Measurements from ENCODE around the gene VAMP5. TPM values are rescaled to one million over a fixed set of nuclear protein-coding genes. Genes with fewer than 3 reads are reported as not detected.

The VAMP5 gene
- 2.7 and 3.3 TPM in 2 replicates for total RNA-seq

GRCh38 chr2:85584354-85584856, at the start of gene VAMP5:
VAMP5 (plus strand) TSS chr2:85584431; CDS start chr2:85584491, 60 bp downstream.

DNA sequence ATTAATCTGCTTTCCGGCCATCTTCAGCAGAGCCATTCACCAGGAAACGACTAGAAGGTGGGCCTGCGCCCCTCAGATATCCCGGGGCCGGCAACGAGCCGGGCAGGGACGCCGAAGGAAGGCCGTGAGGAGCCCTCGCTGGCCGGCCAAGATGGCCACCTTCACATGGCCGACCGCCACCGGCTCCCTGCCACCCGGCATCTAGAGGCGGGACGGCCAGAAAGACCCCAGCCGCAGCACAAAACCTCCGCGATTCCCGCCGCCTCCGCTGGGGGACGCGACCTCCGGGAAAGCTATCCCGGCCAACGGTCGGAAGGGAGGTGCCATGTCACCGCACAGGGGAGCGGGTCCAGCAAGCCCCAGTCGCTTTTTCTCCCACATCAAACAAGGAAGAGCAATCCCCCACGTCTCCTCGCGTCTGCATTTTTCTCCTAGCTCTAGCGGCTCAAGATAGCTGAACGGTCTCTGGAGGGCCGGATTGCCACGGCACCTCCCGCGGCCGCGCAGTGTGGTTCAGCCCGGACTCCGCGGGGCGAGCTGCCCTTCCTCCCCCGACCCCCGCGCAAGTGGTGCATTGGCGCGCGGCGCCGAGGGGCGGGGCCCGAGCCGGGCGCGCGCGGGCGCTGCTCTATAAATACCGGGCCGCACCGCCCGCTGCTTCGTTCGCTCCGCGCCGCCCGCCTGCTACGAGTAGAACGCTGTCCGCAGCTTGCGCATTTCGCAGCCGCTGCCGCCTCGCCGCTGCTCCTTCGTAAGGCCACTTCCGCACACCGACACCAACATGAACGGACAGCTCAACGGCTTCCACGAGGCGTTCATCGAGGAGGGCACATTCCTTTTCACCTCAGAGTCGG, 45.5 kb upstream of the VAMP5 start, which contains the start of gene MAT2A:
TSS of gene MAT2A (plus strand) at position 662 of the 854 bp plus-strand sequence. CDS start at position 782, 120 bp downstream.

GRCh38 chr2:85561280-85562212, 22.7 kb upstream of the VAMP5 start, which contains the start of gene GGCX:
GGCX (minus strand) TSS chr2:85561493; CDS start chr2:85561428, 65 bp downstream.

DNA sequence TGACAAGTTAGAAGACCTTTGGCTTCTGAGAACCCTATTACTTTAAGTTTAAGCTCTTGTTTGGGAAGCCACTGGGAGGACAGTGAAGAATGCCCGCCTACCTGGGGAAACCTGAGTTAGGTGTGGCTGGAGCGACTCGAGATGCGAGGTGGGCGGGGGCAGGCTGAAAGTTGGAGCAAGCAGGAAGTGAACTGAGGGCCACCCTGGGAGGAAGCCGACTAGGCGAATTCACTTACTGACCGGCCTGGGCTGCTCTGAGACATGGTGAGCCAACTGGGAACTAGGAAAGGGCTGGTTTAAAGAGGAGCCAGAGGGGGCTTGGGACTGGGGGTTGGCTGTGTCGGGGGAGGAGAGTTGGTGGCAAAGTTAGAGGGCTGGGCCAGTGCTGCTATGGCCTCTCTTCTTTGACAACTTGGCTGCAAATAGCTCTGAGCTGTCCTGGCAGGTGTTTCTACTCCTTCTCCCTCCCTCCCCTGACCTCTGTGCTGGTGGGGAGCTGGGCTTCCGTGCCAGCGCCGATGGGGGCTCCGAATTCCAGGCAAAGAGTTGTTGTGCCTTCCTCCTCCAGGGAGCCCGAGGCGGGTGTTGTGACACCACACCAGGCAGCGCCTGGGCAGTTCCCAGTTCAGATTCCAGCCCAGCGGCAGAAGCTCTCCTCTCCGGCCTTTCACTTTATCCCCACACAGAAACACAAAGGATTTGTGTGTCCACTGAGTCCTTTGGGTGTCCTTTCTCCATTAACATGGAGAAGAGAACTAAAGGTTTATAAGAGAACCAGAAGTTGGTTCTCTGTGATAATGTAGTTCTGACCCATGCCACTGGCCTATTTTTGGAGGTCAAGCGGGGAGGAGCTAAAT, 6.6 kb upstream of the VAMP5 start, which contains the start of gene VAMP8:
TSS of gene VAMP8 (plus strand) at position 201 of the 857 bp plus-strand sequence. CDS start at position 262, 61 bp downstream.

GRCh38 chr2:85595301-85596025, 11.2 kb downstream of the VAMP5 start, which contains the start of gene RNF181:
RNF181 (plus strand) TSS chr2:85595745; CDS start chr2:85595764, 19 bp downstream.

DNA sequence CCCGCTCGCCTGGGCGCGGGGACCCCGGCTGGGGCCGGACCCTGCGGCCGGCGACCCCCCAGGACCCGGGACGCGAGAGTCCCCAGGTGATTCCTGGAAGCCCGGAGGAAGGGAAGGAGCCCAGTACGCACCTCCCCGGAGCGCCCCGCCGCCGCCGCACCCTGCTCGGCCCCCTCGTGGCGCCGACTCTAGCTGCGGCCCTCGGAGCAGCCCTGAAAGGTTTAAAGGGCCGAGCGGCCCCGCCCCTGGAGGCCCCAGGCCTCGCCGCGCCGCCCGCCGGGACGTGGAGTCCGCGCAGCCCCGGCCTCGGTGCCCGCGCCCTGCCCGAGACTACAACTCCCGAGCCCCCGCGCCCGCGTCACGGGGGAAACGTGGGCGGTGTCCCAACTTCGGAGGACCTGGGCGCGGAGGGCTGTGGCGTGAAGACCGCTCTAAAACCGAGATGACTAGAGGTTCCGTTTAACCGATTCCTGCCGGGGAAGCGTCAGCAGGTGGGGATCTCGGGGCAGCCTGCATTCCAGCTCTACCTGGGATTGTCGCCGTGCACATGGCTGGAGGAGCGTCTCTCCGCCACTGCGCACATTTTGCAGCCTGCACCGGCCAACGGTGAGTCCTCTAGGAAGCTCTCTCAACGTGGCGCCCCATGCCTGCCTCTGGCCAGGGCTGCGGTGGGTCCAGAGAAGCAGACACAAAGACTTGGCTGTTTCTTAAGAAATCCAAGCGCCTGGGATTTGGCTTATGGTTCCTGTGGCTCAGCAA, 18.4 kb downstream of the VAMP5 start, which contains the start of gene TMEM150A:
TSS of gene TMEM150A (minus strand) at position 223 of the 759 bp plus-strand sequence. CDS start 750 bp downstream, outside the sequence.

GRCh38 chr2:85611705-85612587, 27.7 kb downstream of the VAMP5 start, which contains the start of gene C2orf68:
C2orf68 (minus strand) TSS chr2:85612066; CDS start chr2:85611984, 82 bp downstream.

Other genes with a start within 250 kb of the VAMP5 start
- gene RETSAT, start 229.9 kb upstream of the VAMP5 start, total RNA-seq = 85.4 and 99.7 TPM in 2 replicates
- gene ELMOD3, start 229.7 kb upstream of the VAMP5 start, total RNA-seq = 18.5 and 25.6 TPM in 2 replicates
- gene CAPG, start 174.1 kb upstream of the VAMP5 start, total RNA-seq = 306 and 511 TPM in 2 replicates
- gene SH2D6, start 165.7 kb upstream of the VAMP5 start, total RNA-seq = under 0.01 and 0.28 TPM in 2 replicates
- gene MAT2A, start 45.3 kb upstream of the VAMP5 start, total RNA-seq = 124 and 286 TPM in 2 replicates
- 38.1 and 40.0 TPM in 2 replicates for gene GGCX, start 22.9 kb upstream of the VAMP5 start, total RNA-seq
- gene VAMP8, start 6.8 kb upstream of the VAMP5 start, total RNA-seq = 38.3 and 42.2 TPM in 2 replicates
- gene RNF181, start 11.3 kb downstream of the VAMP5 start, total RNA-seq = 119 and 222 TPM in 2 replicates
- gene TMEM150A, start 18.3 kb downstream of the VAMP5 start, total RNA-seq = 5.8 and 15.1 TPM in 2 replicates
- 11.9 and 19.1 TPM in 2 replicates for gene C2orf68, start 27.6 kb downstream of the VAMP5 start, total RNA-seq
- gene USP39, start 31.8 kb downstream of the VAMP5 start, total RNA-seq = 34.9 and 49.3 TPM in 2 replicates
- not detected in 2 replicates for gene SFTPB, start 83.8 kb downstream of the VAMP5 start, total RNA-seq
- under 0.01 TPM in 1 of 2 replicates, not detected in the other for gene GNLY, start 109.9 kb downstream of the VAMP5 start, total RNA-seq
- 0.07 TPM in 1 of 2 replicates, not detected in the other for gene ATOH8, start 169.6 kb downstream of the VAMP5 start, total RNA-seq

Measured in nasal cavity respiratory epithelium epithelial cell of viscerocranial mucosa (primary cell).